ENCODE data around the gene BCAM. TPM values are rescaled to one million over a fixed set of nuclear protein-coding genes. Genes with fewer than 3 reads are reported as not detected.
A peak's percentile ranks its signal among the peaks of the same experiment; 100 is the strongest.

BCAM gene
- total and polyA plus RNA-seq, 4 donors, result 10.5 to 87.4 (median 19.1) TPM

DNA sequence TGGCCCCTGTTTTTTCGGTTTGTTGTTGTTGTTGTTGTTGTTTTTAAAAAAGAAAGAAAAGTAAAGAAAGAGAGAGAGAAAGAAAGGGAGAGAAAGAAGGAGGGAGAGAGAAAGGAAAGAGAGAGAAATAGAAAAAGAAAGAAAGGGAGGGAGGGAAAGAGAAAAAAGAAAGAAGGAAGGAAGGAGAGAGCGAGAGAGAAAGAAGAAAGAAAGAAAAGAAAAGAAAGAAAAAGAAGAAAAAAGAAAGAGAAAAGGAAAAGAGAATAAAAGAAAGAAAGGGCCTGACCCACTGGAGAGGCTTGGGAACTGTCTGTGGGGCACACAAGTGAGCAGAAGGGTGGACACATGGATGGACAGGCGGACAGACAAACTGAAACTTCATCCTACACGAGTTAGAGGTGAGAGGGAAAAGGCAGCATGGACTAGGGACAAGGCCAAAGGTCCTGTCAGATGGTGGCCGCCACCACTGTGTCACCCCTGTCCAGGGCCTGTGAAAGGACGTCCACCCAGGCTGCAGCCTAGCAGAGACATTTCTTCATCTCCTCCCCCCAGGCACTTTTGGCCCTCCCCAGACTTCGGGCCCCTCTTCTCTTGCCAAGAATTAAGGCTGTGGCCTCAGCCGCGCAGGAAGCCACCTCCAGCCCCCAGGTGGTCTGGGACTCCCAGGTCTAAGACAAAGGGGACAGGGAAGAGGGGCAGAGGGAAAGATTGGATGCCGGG lies 9.1 kb upstream of the BCAM start:
- Histone ChIP-seq H3K9ac (ENCODE audit: low read depth in 1 of 2, low read length in 2 of 2) (peak overlapping the region in 1 of 2 donors; percentile 1), H3K36me3 (ENCODE audit: control insufficient read depth in 4 of 4, insufficient read depth in 3 of 4, low read depth in 1 of 4, low read length in 3 of 4) (peaks cover 0 to 3% (median under 1%) of the 10 kb centered on the region in 4 donors), H3K27ac (ENCODE audit: low read depth in 1 of 2, low read length in 2 of 2) (no peak overlapping the region), H3K4me1 (ENCODE audit: control insufficient read depth in 4 of 4, insufficient read depth in 4 of 4, low read length in 3 of 4) (peaks cover 10 to 25% (median 20%) of the 10 kb centered on the region in 4 donors), H3K9me3 (ENCODE audit: control insufficient read depth in 4 of 4, low read length in 3 of 4) (no peaks in the 10 kb centered on the region), H3K27me3 (ENCODE audit: control insufficient read depth in 4 of 4, insufficient read depth in 4 of 4, low read length in 3 of 4) (no peaks in the 10 kb centered on the region), H3K4me3 (ENCODE audit: low read depth in 1 of 3, low read length in 3 of 3) (no peak overlapping the region)
- TF ChIP-seq FOXA2 (IDR thresholded peaks at IDR 0.05), result no peak
- TF ChIP-seq YY1 (IDR thresholded peaks at IDR 0.05), result no peak
- TF ChIP-seq EGR1 (IDR thresholded peaks at IDR 0.05; ENCODE audit: low read depth in 2 of 2), result no peak
- TF ChIP-seq NR2F2 (IDR thresholded peaks at IDR 0.05), result no peak
- TF ChIP-seq TAF1 (conservative IDR thresholded peaks at IDR 0.05), result no peak
- no peak for TF ChIP-seq GABPA (IDR thresholded peaks at IDR 0.05 in 1 of 2, conservative IDR thresholded peaks at IDR 0.05 in 1 of 2)
- peak; percentile 61 for TF ChIP-seq HNF4A (conservative IDR thresholded peaks at IDR 0.05)
- peak; percentile 61 for TF ChIP-seq SP1 (IDR thresholded peaks at IDR 0.05)
- peak in 1 of 2 donors; percentile 25 for TF ChIP-seq RXRA (IDR thresholded peaks at IDR 0.05)
- TF ChIP-seq, protein P1, sequence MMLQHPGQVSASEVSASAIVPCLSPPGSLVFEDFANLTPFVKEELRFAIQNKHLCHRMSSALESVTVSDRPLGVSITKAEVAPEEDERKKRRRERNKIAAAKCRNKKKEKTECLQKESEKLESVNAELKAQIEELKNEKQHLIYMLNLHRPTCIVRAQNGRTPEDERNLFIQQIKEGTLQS (IDR thresholded peaks at IDR 0.05), result no peak
- no peak for TF ChIP-seq JUND (IDR thresholded peaks at IDR 0.05)
- TF ChIP-seq, protein P2, sequence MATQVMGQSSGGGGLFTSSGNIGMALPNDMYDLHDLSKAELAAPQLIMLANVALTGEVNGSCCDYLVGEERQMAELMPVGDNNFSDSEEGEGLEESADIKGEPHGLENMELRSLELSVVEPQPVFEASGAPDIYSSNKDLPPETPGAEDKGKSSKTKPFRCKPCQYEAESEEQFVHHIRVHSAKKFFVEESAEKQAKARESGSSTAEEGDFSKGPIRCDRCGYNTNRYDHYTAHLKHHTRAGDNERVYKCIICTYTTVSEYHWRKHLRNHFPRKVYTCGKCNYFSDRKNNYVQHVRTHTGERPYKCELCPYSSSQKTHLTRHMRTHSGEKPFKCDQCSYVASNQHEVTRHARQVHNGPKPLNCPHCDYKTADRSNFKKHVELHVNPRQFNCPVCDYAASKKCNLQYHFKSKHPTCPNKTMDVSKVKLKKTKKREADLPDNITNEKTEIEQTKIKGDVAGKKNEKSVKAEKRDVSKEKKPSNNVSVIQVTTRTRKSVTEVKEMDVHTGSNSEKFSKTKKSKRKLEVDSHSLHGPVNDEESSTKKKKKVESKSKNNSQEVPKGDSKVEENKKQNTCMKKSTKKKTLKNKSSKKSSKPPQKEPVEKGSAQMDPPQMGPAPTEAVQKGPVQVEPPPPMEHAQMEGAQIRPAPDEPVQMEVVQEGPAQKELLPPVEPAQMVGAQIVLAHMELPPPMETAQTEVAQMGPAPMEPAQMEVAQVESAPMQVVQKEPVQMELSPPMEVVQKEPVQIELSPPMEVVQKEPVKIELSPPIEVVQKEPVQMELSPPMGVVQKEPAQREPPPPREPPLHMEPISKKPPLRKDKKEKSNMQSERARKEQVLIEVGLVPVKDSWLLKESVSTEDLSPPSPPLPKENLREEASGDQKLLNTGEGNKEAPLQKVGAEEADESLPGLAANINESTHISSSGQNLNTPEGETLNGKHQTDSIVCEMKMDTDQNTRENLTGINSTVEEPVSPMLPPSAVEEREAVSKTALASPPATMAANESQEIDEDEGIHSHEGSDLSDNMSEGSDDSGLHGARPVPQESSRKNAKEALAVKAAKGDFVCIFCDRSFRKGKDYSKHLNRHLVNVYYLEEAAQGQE (IDR thresholded peaks at IDR 0.05), result no peak
- WGBS, result 69% methylated on average over 10 of the region's 10 CpGs
- no peak for DNase-seq (ENCODE audit: low spot score)

- Histone ChIP-seq H3K9me3 (ENCODE audit: control insufficient read depth in 4 of 4, low read length in 3 of 4) (no peaks in the 10 kb centered on the region), H3K4me1 (ENCODE audit: control insufficient read depth in 4 of 4, insufficient read depth in 4 of 4, low read length in 3 of 4) (peaks cover 10 to 25% (median 20%) of the 10 kb centered on the region in 4 donors), H3K27me3 (ENCODE audit: control insufficient read depth in 4 of 4, insufficient read depth in 4 of 4, low read length in 3 of 4) (no peaks in the 10 kb centered on the region), H3K9ac (ENCODE audit: low read depth in 1 of 2, low read length in 2 of 2) (peak overlapping the region in 1 of 2 donors; percentile 1), H3K27ac (ENCODE audit: low read depth in 1 of 2, low read length in 2 of 2) (no peak overlapping the region), H3K4me3 (ENCODE audit: low read depth in 1 of 3, low read length in 3 of 3) (no peak overlapping the region), H3K36me3 (ENCODE audit: control insufficient read depth in 4 of 4, insufficient read depth in 3 of 4, low read depth in 1 of 4, low read length in 3 of 4) (peaks cover 0 to 3% (median under 1%) of the 10 kb centered on the region in 4 donors)
- TF ChIP-seq RXRA (IDR thresholded peaks at IDR 0.05) (peak in 1 of 2 donors; percentile 46), TAF1 (conservative IDR thresholded peaks at IDR 0.05) (no peak), RAD21 (IDR thresholded peaks at IDR 0.05) (peak; percentile 77 to 86), SP1 (IDR thresholded peaks at IDR 0.05) (no peak), JUND (IDR thresholded peaks at IDR 0.05) (no peak), GABPA (IDR thresholded peaks at IDR 0.05 in 1 of 2, conservative IDR thresholded peaks at IDR 0.05 in 1 of 2) (no peak), YY1 (IDR thresholded peaks at IDR 0.05) (no peak), FOXA1 (IDR thresholded peaks at IDR 0.05) (no peak), HNF4G (IDR thresholded peaks at IDR 0.05) (no peak), NR2F2 (IDR thresholded peaks at IDR 0.05) (no peak), ZBTB33 (IDR thresholded peaks at IDR 0.05) (no peak), FOXA2 (IDR thresholded peaks at IDR 0.05) (no peak), HNF4A (conservative IDR thresholded peaks at IDR 0.05) (peak in 1 of 2 donors; percentile 29)
- TF ChIP-seq, protein P3, sequence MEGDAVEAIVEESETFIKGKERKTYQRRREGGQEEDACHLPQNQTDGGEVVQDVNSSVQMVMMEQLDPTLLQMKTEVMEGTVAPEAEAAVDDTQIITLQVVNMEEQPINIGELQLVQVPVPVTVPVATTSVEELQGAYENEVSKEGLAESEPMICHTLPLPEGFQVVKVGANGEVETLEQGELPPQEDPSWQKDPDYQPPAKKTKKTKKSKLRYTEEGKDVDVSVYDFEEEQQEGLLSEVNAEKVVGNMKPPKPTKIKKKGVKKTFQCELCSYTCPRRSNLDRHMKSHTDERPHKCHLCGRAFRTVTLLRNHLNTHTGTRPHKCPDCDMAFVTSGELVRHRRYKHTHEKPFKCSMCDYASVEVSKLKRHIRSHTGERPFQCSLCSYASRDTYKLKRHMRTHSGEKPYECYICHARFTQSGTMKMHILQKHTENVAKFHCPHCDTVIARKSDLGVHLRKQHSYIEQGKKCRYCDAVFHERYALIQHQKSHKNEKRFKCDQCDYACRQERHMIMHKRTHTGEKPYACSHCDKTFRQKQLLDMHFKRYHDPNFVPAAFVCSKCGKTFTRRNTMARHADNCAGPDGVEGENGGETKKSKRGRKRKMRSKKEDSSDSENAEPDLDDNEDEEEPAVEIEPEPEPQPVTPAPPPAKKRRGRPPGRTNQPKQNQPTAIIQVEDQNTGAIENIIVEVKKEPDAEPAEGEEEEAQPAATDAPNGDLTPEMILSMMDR (IDR thresholded peaks at IDR 0.05; ENCODE audit: low read depth, low read length, missing input control), result peak; percentile 99
- TF ChIP-seq, protein P4, sequence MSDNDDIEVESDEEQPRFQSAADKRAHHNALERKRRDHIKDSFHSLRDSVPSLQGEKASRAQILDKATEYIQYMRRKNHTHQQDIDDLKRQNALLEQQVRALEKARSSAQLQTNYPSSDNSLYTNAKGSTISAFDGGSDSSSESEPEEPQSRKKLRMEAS (IDR thresholded peaks at IDR 0.05), result no peak
- TF ChIP-seq, protein P2 (IDR thresholded peaks at IDR 0.05), result no peak
- peak; percentile 93 for DNase-seq (ENCODE audit: low spot score)
- WGBS, result 13% methylated on average over 3 of the region's 3 CpGs
Observed at GRCh38 chr19:44800461-44800860, 8.4 kb upstream of the BCAM start.
